ENCODE data around the gene TMEM81. TPM values are rescaled to one million over a fixed set of nuclear protein-coding genes. Genes with fewer than 3 reads are reported as not detected.
A peak's percentile ranks its signal among the peaks of the same experiment; 100 is the strongest.

TMEM81 gene
- total and polyA plus RNA-seq, 4 donors = 1.5 to 2.6 (median 2.0) TPM

DNA sequence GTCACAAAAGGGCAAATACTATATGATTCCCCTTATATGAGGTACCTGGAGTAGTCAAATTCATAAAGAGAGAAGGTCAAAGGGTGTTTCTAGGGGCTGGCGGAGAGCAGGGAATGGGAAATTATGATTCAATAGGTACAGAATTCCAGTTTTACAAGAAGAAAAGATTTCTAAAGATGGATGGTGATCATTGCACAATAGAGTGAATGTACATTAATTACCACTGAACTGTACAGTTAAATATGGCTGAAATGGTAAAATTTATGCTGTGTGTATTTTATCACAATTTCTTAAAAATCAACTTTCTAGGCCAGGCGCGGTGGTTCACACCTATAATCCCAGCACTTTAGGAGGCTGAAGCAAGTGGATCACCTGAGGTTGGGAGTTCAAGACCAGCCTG, 18.1 kb upstream of the TMEM81 start:
- no peaks in the 10 kb centered on the region for H3K9me3 ChIP-seq (ENCODE audit: control insufficient read depth in 4 of 4, insufficient read depth in 3 of 4, low read length in 3 of 4)
- ATAC-seq (ENCODE audit: insufficient read depth, low FRiP score) (no peak), DNase-seq (no peak)
- no peak overlapping the region for H3K27ac ChIP-seq (ENCODE audit: low read depth in 1 of 2, low read length in 1 of 2)
- TF ChIP-seq, protein P1, sequence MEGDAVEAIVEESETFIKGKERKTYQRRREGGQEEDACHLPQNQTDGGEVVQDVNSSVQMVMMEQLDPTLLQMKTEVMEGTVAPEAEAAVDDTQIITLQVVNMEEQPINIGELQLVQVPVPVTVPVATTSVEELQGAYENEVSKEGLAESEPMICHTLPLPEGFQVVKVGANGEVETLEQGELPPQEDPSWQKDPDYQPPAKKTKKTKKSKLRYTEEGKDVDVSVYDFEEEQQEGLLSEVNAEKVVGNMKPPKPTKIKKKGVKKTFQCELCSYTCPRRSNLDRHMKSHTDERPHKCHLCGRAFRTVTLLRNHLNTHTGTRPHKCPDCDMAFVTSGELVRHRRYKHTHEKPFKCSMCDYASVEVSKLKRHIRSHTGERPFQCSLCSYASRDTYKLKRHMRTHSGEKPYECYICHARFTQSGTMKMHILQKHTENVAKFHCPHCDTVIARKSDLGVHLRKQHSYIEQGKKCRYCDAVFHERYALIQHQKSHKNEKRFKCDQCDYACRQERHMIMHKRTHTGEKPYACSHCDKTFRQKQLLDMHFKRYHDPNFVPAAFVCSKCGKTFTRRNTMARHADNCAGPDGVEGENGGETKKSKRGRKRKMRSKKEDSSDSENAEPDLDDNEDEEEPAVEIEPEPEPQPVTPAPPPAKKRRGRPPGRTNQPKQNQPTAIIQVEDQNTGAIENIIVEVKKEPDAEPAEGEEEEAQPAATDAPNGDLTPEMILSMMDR (IDR thresholded peaks at IDR 0.05; ENCODE audit: control extremely low read depth, extremely low read depth) = no peak
- H3K4me1 ChIP-seq (ENCODE audit: control insufficient read depth in 5 of 5, insufficient read depth in 5 of 5, low read length in 5 of 5) = no peaks in the 10 kb centered on the region
- peaks cover 22 to 46% (median 42%) of the 10 kb centered on the region in 4 donors for H3K36me3 ChIP-seq (ENCODE audit: control insufficient read depth in 4 of 4, insufficient read depth in 4 of 4, low read length in 4 of 4)
- no peaks in the 10 kb centered on the region for H3K27me3 ChIP-seq (ENCODE audit: control insufficient read depth in 3 of 3, insufficient read depth in 3 of 3, low read length in 2 of 3)
- no peak overlapping the region for H3K4me3 ChIP-seq
- no peak overlapping the region for H3K9ac ChIP-seq (ENCODE audit: insufficient read depth in 1 of 2, low read length in 2 of 2)
- 96 to 99% methylated on average over 3 of the region's 3 CpGs for WGBS, 2 donors

DNA sequence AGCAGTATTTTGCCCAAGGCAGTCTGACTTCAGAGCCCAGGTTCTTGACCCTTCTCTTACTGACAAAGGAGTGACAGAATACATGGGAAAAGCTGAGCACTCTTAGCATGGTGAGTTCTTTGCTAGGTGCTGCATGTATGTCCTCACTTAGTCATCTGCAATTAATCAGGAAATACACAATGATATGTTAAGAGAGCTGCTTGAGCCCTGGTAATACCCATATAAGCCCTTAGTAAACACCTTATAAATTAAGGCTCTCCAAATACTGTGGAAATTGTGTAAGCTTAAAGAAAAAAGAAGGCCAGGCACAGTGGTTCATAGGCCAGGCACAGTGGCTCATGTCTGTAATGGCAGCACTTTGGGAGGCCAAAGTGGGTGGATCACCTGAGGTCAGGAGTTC, 14.0 kb upstream of the TMEM81 start:
- H3K27me3 ChIP-seq (ENCODE audit: control insufficient read depth in 3 of 3, insufficient read depth in 3 of 3, low read length in 2 of 3) = no peaks in the 10 kb centered on the region
- H3K36me3 ChIP-seq (ENCODE audit: control insufficient read depth in 4 of 4, insufficient read depth in 4 of 4, low read length in 4 of 4) = peaks cover 30 to 56% (median 48%) of the 10 kb centered on the region in 4 donors
- no peak overlapping the region for H3K27ac ChIP-seq (ENCODE audit: low read depth in 1 of 2, low read length in 1 of 2)
- H3K9me3 ChIP-seq (ENCODE audit: control insufficient read depth in 4 of 4, insufficient read depth in 3 of 4, low read length in 3 of 4) = no peaks in the 10 kb centered on the region
- TF ChIP-seq, protein P1 (IDR thresholded peaks at IDR 0.05; ENCODE audit: control extremely low read depth, extremely low read depth) = no peak
- ATAC-seq (ENCODE audit: insufficient read depth, low FRiP score) = no peak
- H3K4me3 ChIP-seq = no peak overlapping the region
- no peaks in the 10 kb centered on the region for H3K4me1 ChIP-seq (ENCODE audit: control insufficient read depth in 5 of 5, insufficient read depth in 5 of 5, low read length in 5 of 5)
- no peak for DNase-seq
- no peak overlapping the region for H3K9ac ChIP-seq (ENCODE audit: insufficient read depth in 1 of 2, low read length in 2 of 2)

DNA sequence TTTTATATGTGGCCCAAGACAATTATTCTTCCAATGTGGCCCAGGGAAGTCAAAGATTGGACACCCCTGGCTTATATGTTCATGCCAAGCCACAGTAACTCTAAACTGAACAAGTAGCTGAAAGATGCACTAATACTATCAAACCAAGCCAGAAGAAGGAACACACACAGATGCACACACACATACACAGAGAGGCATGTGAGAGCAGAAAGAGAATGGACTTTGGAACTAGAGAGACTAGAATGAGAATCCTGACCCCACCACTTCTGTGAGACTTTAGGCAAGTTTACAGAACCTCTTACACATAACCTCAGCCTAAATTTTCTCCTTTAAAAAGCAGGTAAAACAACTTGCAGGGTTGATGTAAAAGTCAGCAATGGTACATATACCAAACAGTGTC, 11.2 kb upstream of the TMEM81 start:
- Histone ChIP-seq H3K27ac (ENCODE audit: low read depth in 1 of 2, low read length in 1 of 2) (no peak overlapping the region), H3K4me3 (no peak overlapping the region), H3K36me3 (ENCODE audit: control insufficient read depth in 4 of 4, insufficient read depth in 4 of 4, low read length in 4 of 4) (peaks cover 29 to 51% (median 44%) of the 10 kb centered on the region in 4 donors), H3K27me3 (ENCODE audit: control insufficient read depth in 3 of 3, insufficient read depth in 3 of 3, low read length in 2 of 3) (no peaks in the 10 kb centered on the region), H3K9ac (ENCODE audit: insufficient read depth in 1 of 2, low read length in 2 of 2) (no peak overlapping the region), H3K9me3 (ENCODE audit: control insufficient read depth in 4 of 4, insufficient read depth in 3 of 4, low read length in 3 of 4) (no peaks in the 10 kb centered on the region), H3K4me1 (ENCODE audit: control insufficient read depth in 5 of 5, insufficient read depth in 5 of 5, low read length in 5 of 5) (no peaks in the 10 kb centered on the region)
- DNase-seq (no peak), ATAC-seq (ENCODE audit: insufficient read depth, low FRiP score) (no peak)
- TF ChIP-seq, protein P1 (IDR thresholded peaks at IDR 0.05; ENCODE audit: control extremely low read depth, extremely low read depth) = no peak

DNA sequence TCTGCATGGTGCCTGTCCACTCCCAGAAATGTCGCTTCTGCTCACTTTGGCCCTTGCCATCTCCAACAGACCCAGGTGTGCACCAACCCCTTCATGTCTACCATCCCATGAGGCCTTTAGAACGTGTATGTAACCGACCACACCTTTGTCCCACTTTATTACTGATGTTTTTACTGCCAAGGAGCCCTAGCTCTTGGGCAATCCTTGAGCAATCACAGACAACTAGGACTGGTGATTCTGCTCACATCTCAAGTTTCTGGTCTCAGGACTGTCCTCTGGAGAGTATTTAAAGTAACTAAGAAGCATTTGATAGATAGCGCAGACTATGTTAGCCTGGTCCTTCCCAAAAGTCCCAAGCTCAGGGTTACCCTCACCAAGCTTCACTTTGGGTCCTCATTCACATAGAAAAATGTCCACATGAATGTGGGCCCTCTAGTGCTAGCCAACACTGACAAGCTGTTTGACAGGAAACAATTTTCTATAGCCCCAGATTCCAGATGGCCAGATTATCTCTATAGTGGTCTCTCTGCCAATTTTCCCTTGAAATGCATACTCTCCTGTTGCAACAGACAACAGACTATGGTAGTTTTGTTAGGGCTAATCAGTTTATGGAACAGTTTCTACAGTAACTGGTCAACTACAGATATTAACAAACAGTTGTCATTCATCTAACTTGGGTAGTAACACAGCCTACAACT, 6.9 kb upstream of the TMEM81 start:
- Histone ChIP-seq H3K9ac (ENCODE audit: insufficient read depth in 1 of 2, low read length in 2 of 2) (no peak overlapping the region), H3K27me3 (ENCODE audit: control insufficient read depth in 3 of 3, insufficient read depth in 3 of 3, low read length in 2 of 3) (no peaks in the 10 kb centered on the region), H3K4me1 (ENCODE audit: control insufficient read depth in 5 of 5, insufficient read depth in 5 of 5, low read length in 5 of 5) (no peaks in the 10 kb centered on the region), H3K9me3 (ENCODE audit: control insufficient read depth in 4 of 4, insufficient read depth in 3 of 4, low read length in 3 of 4) (no peaks in the 10 kb centered on the region), H3K4me3 (no peak overlapping the region), H3K27ac (ENCODE audit: low read depth in 1 of 2, low read length in 1 of 2) (no peak overlapping the region), H3K36me3 (ENCODE audit: control insufficient read depth in 4 of 4, insufficient read depth in 4 of 4, low read length in 4 of 4) (peaks cover 16 to 48% (median 22%) of the 10 kb centered on the region in 4 donors)
- no peak for ATAC-seq (ENCODE audit: insufficient read depth, low FRiP score)
- peak in 2 of 3 donors; percentile 48 to 53 for DNase-seq
- WGBS, 2 donors = 88 to 90% methylated on average over 4 of the region's 4 CpGs
- TF ChIP-seq, protein P1 (IDR thresholded peaks at IDR 0.05; ENCODE audit: control extremely low read depth, extremely low read depth) = no peak
